ENCODE measurements around the gene CYRIA. TPM values are rescaled to one million over a fixed set of nuclear protein-coding genes. Genes with fewer than 3 reads are reported as not detected.

The CYRIA gene
- total RNA-seq, 2 experiments from 2014 or later: 1.3 TPM

DNA sequence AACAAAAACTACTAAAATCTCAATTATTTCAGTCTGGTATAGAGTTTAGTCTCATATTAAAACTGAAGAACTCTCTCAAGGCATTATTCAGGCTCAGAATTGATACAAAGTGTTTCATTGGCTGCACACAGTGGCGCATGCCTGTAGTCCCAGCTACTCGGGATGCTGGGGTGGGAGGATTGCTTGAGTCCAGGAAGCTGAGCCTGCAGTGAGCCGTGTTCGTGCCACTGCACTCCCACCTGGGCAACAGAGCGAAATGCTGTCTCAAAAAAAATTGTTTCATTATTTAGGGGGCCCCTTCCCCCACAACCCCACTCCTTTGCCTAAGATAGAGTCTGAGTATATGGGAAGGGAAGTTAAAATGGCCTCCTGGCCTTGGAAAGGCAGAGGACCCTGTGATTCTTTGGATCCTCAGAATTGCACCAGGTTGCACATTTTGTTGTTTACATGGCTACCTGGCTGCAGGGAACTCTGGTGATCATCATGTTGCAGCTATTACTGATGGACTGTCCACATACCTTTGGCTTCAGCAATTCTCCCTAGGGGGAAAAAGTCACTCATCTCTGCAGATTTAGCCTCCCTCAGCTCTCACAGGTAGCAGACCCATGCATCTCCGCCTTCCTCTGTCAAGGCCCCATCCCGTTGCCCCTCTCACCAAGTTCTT lies 19.2 kb upstream of the CYRIA start:
- ChIA-PET POLR2A (no interaction called here), CTCF (no interaction called here)
- Histone ChIP-seq H3K4me1 (ENCODE audit: insufficient read depth, low read length) (no peaks in the 10 kb centered on the region), H3K4me3 (ENCODE audit: low read length) (no peak overlapping the region), H3K36me3 (ENCODE audit: insufficient read depth, low read length) (no peaks in the 10 kb centered on the region), H3K27me3 (ENCODE audit: control insufficient read depth in 1 of 2, insufficient read depth in 2 of 2, low read length in 2 of 2) (peaks cover 0 to 2% of the 10 kb centered on the region in 2 experiments), H3K9me3 (ENCODE audit: control insufficient read depth in 1 of 2, insufficient read depth in 1 of 2, low read length in 2 of 2) (no peaks in the 10 kb centered on the region), H3K27ac (ENCODE audit: low read depth in 1 of 2, low read length in 2 of 2) (no peak overlapping the region)
- Mint-ChIP-seq H3K4me3 (no peak overlapping the region), H3K27ac (no peak overlapping the region), H3K9me3 (no peaks in the 10 kb centered on the region), H3K36me3 (ENCODE audit: low read depth) (no peaks in the 10 kb centered on the region), H3K4me1 (ENCODE audit: low read depth) (no peaks in the 10 kb centered on the region), H3K27me3 (peaks cover 28% of the 10 kb centered on the region)
- intact Hi-C loops (cut with DNase I, micrococcal nuclease): no loop called here
- no peak for ATAC-seq (ENCODE audit: poor library complexity)
- TF ChIP-seq, protein P1, sequence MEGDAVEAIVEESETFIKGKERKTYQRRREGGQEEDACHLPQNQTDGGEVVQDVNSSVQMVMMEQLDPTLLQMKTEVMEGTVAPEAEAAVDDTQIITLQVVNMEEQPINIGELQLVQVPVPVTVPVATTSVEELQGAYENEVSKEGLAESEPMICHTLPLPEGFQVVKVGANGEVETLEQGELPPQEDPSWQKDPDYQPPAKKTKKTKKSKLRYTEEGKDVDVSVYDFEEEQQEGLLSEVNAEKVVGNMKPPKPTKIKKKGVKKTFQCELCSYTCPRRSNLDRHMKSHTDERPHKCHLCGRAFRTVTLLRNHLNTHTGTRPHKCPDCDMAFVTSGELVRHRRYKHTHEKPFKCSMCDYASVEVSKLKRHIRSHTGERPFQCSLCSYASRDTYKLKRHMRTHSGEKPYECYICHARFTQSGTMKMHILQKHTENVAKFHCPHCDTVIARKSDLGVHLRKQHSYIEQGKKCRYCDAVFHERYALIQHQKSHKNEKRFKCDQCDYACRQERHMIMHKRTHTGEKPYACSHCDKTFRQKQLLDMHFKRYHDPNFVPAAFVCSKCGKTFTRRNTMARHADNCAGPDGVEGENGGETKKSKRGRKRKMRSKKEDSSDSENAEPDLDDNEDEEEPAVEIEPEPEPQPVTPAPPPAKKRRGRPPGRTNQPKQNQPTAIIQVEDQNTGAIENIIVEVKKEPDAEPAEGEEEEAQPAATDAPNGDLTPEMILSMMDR (IDR thresholded peaks at IDR 0.05): no peak
- DNase-seq: no peak

DNA sequence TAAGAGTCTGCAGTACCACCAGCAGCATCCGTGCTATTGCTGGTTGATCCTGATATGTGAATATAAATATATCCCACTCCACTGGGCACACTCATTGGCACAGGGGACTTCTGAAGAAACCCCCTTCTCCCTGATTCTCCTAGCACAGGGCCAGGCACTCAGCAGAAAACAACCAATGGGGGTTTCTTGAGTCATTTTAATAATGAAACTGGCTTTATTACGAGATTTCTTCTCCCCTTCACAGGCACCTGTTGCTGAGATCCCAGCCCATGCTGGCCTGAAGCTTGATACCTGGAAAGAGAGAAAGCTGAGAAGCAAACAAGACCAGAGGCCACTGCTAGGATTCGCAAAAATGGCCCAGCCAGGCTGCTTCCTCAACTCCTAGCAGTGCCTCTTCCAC lies 17.9 kb upstream of the CYRIA start:
- ATAC-seq (ENCODE audit: poor library complexity) (no peak), DNase-seq (no peak)
- TF ChIP-seq, protein P1 (IDR thresholded peaks at IDR 0.05): no peak
- POLR2A ChIA-PET: no interaction called here
- CTCF ChIA-PET: no interaction called here
- Histone ChIP-seq H3K9me3 (ENCODE audit: control insufficient read depth in 1 of 2, insufficient read depth in 1 of 2, low read length in 2 of 2) (no peaks in the 10 kb centered on the region), H3K4me3 (ENCODE audit: low read length) (no peak overlapping the region), H3K36me3 (ENCODE audit: insufficient read depth, low read length) (no peaks in the 10 kb centered on the region), H3K4me1 (ENCODE audit: insufficient read depth, low read length) (no peaks in the 10 kb centered on the region), H3K27me3 (ENCODE audit: control insufficient read depth in 1 of 2, insufficient read depth in 2 of 2, low read length in 2 of 2) (peaks cover 0 to 2% of the 10 kb centered on the region in 2 experiments), H3K27ac (ENCODE audit: low read depth in 1 of 2, low read length in 2 of 2) (no peak overlapping the region)
- no peaks in the 10 kb centered on the region for H3K36me3 Mint-ChIP-seq (ENCODE audit: low read depth)
- no peak overlapping the region for H3K4me3 Mint-ChIP-seq
- intact Hi-C loops (cut with DNase I, micrococcal nuclease): no loop called here
- H3K9me3 Mint-ChIP-seq: no peaks in the 10 kb centered on the region
- peaks cover 28% of the 10 kb centered on the region for H3K27me3 Mint-ChIP-seq
- no peak overlapping the region for H3K27ac Mint-ChIP-seq
- no peaks in the 10 kb centered on the region for H3K4me1 Mint-ChIP-seq (ENCODE audit: low read depth)

DNA sequence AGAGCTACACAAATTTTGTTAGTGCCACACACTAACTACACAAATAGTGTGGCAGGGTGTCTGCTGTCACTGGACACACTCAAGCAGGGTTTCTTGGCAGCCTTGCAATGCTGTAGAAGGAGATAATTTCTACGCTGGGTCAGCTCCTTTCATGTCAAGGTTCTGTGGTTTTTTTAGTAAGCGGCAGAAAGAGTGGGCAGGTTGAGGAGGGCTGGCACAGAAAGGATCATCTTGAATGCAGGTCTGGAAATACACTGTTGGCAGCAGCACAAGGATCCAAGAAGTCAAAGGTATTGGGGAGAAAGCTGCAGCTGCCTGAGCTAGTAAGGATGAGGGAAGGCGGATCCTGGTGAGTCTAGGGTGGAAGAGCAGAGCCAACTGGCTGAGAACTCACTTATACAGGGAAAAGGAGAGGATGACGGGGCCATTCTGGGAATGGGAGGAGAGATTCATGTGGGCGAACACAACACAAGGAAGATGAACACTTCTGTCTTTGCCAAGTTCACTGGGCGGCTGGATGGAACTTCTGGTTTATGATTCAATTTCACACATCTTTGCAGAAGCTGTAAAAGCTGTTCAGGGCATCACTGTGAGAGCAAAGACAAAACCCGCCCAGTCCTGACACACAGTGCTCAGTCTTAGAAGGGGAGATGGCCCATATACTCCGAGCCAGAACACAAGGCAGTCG lies 16.9 kb upstream of the CYRIA start:
- H3K27ac Mint-ChIP-seq: no peak overlapping the region
- Histone ChIP-seq H3K4me3 (ENCODE audit: low read length) (no peak overlapping the region), H3K4me1 (ENCODE audit: insufficient read depth, low read length) (no peaks in the 10 kb centered on the region), H3K27ac (ENCODE audit: low read depth in 1 of 2, low read length in 2 of 2) (no peak overlapping the region), H3K36me3 (ENCODE audit: insufficient read depth, low read length) (no peaks in the 10 kb centered on the region), H3K9me3 (ENCODE audit: control insufficient read depth in 1 of 2, insufficient read depth in 1 of 2, low read length in 2 of 2) (peaks cover 0 to 7% of the 10 kb centered on the region in 2 experiments), H3K27me3 (ENCODE audit: control insufficient read depth in 1 of 2, insufficient read depth in 2 of 2, low read length in 2 of 2) (peaks cover 0 to 2% of the 10 kb centered on the region in 2 experiments)
- peaks cover 28% of the 10 kb centered on the region for H3K27me3 Mint-ChIP-seq
- ATAC-seq (ENCODE audit: poor library complexity) (no peak), DNase-seq (no peak)
- intact Hi-C loops (cut with DNase I, micrococcal nuclease): no loop called here
- H3K4me3 Mint-ChIP-seq: no peak overlapping the region
- peaks cover 4% of the 10 kb centered on the region for H3K9me3 Mint-ChIP-seq
- H3K36me3 Mint-ChIP-seq (ENCODE audit: low read depth): no peaks in the 10 kb centered on the region
- H3K4me1 Mint-ChIP-seq (ENCODE audit: low read depth): no peaks in the 10 kb centered on the region
- ChIA-PET POLR2A (no interaction called here), CTCF (no interaction called here)
- TF ChIP-seq, protein P1 (IDR thresholded peaks at IDR 0.05): no peak

Measured in CD4-positive, alpha-beta T cell (primary cell).